ENCODE results near the gene SIPA1. TPM values are rescaled to one million over a fixed set of nuclear protein-coding genes. Genes with fewer than 3 reads are reported as not detected.
"Not testable (repeated sequence)": the region's sequence is repeated elsewhere in the genome, so short reads cannot be mapped to it uniquely, and the experiment has no call there.

The SIPA1 gene
- total RNA-seq, 4 donors from 2014 or later, result 18.0 to 48.7 (median 24.7) TPM

DNA sequence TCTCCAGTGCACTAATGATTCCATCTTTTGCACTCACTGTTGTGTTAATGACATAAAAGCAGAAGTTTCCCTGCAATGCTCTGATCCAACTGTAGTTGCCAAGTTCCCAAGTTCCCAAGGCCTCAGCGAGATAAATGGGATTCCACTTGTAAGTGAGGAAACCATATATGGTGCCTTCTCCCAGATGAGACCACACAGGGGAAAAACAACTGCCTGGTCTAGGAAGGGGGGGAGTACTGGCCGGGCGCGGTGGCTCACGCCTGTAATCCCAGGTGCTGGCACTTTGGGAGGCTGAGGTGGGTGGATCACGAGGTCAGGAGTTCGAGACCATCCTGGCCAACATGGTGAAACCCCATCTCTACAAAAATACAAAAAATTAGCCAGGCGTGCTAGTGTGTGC is 48.1 kb downstream of the SIPA1 start:
- TF ChIP-seq, protein P1, sequence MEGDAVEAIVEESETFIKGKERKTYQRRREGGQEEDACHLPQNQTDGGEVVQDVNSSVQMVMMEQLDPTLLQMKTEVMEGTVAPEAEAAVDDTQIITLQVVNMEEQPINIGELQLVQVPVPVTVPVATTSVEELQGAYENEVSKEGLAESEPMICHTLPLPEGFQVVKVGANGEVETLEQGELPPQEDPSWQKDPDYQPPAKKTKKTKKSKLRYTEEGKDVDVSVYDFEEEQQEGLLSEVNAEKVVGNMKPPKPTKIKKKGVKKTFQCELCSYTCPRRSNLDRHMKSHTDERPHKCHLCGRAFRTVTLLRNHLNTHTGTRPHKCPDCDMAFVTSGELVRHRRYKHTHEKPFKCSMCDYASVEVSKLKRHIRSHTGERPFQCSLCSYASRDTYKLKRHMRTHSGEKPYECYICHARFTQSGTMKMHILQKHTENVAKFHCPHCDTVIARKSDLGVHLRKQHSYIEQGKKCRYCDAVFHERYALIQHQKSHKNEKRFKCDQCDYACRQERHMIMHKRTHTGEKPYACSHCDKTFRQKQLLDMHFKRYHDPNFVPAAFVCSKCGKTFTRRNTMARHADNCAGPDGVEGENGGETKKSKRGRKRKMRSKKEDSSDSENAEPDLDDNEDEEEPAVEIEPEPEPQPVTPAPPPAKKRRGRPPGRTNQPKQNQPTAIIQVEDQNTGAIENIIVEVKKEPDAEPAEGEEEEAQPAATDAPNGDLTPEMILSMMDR (IDR thresholded peaks at IDR 0.05), result no peak
- no peak for TF ChIP-seq POLR2A (IDR thresholded peaks at IDR 0.05)
- no peaks in the 10 kb centered on the region for H3K4me1 ChIP-seq
- no peaks in the 10 kb centered on the region for H3K36me3 ChIP-seq
- H3K27me3 ChIP-seq, result no peaks in the 10 kb centered on the region
- H3K27ac ChIP-seq, result no peak overlapping the region
- DNase-seq, result no peak
- H3K9me3 ChIP-seq, result no peaks in the 10 kb centered on the region
- no peak overlapping the region for H3K4me3 ChIP-seq

DNA sequence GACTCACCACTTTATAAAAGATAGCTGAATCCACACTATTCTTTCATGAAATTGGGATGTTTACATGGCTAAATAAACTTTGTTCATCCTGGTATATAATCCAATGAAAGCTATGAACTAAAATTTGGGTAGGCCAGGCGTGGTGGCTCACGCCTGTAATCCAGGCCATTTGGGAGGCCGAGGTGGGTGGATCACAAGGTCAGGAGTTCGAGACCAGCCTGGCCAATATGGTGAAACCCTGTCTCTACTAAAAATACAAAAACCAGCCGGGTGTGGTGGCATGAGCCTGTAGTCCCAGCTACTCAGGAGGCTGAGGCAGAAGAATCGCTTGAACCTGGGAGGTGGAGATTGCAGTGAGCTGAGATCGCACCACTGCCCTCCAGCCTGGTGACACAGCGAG is 53.9 kb downstream of the SIPA1 start:
- H3K4me1 ChIP-seq, H3K4me3 ChIP-seq, H3K27ac ChIP-seq, H3K36me3 ChIP-seq, DNase-seq, H3K9me3 ChIP-seq, H3K27me3 ChIP-seq: not testable (repeated sequence)

DNA sequence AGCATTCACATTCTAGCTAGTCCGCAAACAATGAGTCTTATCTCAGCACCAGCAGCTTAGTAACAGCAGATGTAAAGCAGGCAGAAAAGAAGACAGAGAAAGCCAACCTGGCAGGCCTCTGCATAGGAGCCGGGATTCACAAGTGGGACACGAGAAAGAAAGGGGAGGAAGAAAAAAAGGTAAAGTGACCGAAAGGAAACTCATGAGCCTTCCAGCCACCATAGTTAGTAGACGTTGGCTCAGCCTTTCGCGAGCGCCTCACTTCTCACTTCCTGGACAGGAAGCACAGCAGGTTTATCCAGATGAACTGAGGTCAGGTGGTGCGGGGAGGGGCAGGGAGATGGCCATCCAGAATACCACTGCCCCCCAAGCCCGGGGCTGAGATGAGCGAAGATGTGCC is 54.5 kb downstream of the SIPA1 start:
- Histone ChIP-seq H3K27ac (no peak overlapping the region), H3K27me3 (no peaks in the 10 kb centered on the region), H3K4me3 (no peak overlapping the region), H3K4me1 (no peaks in the 10 kb centered on the region), H3K9me3 (no peaks in the 10 kb centered on the region), H3K36me3 (no peaks in the 10 kb centered on the region)
- no peak for TF ChIP-seq POLR2A (IDR thresholded peaks at IDR 0.05)
- no peak for DNase-seq

DNA sequence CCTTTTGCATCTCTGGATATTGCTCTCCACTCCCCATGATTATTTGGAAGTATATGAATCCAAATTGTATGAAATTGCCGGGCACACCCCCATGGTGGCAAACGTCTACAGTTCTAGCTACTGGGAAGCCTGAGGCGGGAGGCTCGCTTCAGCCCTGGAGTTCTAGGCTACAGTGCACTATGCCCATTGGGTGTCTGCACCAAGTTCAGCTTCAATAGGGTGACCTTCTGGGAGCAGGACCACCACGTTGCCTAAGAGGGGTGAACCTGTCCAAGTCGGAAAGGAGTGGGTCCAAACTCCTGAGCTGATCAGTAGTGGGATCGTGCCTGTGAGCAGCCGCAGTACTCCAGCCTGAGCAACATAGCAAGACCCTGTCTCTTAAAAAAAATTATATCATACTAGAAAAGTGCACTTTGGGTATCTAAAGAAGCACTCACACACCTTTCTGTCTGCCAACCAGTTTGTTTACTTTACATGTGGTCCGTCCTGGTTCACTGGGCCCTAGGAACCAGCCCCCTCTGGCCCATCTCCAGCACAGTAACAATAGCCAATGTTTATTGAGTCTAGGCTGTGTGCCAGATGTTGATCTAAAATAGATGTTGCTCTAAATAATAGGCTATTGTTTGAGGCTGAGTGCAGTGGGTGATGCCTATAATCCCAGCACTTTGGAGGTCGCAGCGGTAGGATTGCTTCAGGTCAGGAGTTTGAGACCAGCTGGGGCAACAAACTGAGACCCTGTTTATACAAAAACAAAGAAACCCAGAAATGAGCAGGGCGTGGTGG is 57.7 kb downstream of the SIPA1 start:
- no peak for DNase-seq
- no peaks in the 10 kb centered on the region for H3K36me3 ChIP-seq
- H3K27me3 ChIP-seq, result no peaks in the 10 kb centered on the region
- TF ChIP-seq POLR2A (IDR thresholded peaks at IDR 0.05), result no peak
- TF ChIP-seq, protein P1 (IDR thresholded peaks at IDR 0.05), result no peak
- H3K27ac ChIP-seq, result no peak overlapping the region
- H3K4me1 ChIP-seq, result no peaks in the 10 kb centered on the region
- H3K9me3 ChIP-seq, result no peaks in the 10 kb centered on the region
- H3K4me3 ChIP-seq, result no peak overlapping the region

DNA sequence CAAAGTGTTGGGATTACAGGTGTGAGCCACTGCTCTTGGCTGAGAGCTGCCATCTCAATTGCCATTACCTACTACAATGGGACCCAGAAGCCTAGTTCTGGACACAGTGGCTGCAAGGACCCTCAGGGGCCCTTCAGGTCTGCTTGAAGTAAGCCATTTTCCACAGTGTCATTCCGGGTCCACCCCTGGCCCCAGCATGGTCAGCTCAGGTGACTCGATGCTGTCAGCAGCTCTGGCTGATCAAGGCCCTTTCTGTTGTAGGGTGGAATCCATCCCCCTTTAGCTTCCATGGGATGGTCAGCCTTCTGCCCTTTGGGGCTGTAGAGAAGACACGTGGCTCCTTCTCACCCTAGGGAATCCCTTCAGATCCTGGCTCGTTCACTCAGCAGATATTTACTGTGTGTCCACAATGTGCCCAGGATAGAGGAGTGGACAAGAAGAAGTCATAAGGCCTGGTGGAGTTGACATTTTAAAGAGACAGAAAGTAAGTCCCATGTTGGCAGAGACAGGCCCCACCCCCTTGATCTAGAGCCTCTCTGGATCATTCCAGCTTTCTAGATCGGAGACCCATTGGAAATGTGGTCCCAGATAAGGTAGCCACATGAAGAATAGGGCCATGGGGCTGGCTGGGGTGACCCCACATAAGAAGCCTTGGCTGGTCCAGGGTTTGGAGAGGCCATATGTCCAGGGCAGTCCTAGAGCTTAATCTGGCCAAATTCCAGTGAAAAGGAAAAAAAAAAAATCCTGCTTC is 59.1 kb downstream of the SIPA1 start:
- Histone ChIP-seq H3K9me3 (no peaks in the 10 kb centered on the region), H3K4me3 (no peak overlapping the region), H3K27me3 (no peaks in the 10 kb centered on the region), H3K4me1 (no peaks in the 10 kb centered on the region), H3K27ac (no peak overlapping the region), H3K36me3 (no peaks in the 10 kb centered on the region)
- DNase-seq, result no peak
- no peak for TF ChIP-seq POLR2A (IDR thresholded peaks at IDR 0.05)
- TF ChIP-seq, protein P1 (IDR thresholded peaks at IDR 0.05), result no peak

DNA sequence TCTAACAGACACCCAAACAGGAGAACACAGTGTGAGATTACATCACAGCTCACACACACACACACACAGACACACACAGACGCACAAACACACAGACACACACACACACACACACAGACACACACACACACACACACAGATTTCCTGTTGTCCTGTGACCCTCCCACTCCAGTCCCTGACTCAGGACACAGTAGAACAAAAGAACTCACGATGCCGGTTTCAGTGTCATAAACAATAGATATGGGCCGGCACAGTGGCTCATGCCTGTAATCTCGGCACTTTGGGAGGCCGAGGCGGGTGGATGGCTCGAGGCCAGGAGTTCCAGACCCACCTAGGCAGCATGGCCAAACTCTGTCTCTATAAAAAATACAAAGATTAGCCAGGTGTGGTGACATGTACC is 60.3 kb downstream of the SIPA1 start:
- TF ChIP-seq POLR2A (IDR thresholded peaks at IDR 0.05), result no peak
- H3K4me1 ChIP-seq, result no peaks in the 10 kb centered on the region
- H3K4me3 ChIP-seq, result no peak overlapping the region
- H3K27ac ChIP-seq, result no peak overlapping the region
- no peaks in the 10 kb centered on the region for H3K27me3 ChIP-seq
- no peak for DNase-seq
- no peaks in the 10 kb centered on the region for H3K36me3 ChIP-seq
- H3K9me3 ChIP-seq, result no peaks in the 10 kb centered on the region

DNA sequence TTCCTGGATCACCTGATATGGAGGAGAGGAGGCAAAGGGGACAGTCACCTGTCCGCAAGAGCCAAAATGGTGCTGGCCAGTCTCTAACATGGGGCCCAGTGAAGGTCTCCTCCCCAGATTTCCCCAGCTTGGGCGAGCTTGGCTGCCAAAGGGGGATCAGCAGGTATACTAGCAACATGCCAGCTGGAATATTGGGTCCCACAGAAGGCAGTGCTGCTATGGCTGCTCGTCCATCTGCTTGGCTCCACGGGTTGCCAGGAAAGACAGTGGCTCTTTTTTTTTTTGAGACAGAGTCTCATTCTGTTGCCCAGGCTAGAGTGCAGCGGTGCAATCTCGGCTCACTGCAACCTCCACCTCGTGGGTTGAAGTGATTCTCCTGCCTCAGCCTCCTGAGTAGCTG is 61.4 kb downstream of the SIPA1 start:
- no peak for DNase-seq
- H3K9me3 ChIP-seq, result no peaks in the 10 kb centered on the region
- no peaks in the 10 kb centered on the region for H3K36me3 ChIP-seq
- H3K4me1 ChIP-seq, result no peaks in the 10 kb centered on the region
- no peak overlapping the region for H3K4me3 ChIP-seq
- no peaks in the 10 kb centered on the region for H3K27me3 ChIP-seq
- no peak overlapping the region for H3K27ac ChIP-seq
- TF ChIP-seq, protein P1 (IDR thresholded peaks at IDR 0.05), result no peak
- TF ChIP-seq POLR2A (IDR thresholded peaks at IDR 0.05), result no peak

All from Peyer's patch (tissue), 4 donors.